ENCODE measurements around the gene GRIN2C. TPM values are rescaled to one million over a fixed set of nuclear protein-coding genes. Genes with fewer than 3 reads are reported as not detected.
A peak's percentile ranks its signal among the peaks of the same experiment; 100 is the strongest.

The GRIN2C gene
- total and polyA plus RNA-seq, 9 of the 15 experiments (the other 6 are each of a cell fraction or from before 2014, with no cell fraction given), result under 0.01 to 0.33 (median 0.10) TPM; not detected in 2

- peak; percentile 68 for ATAC-seq
- POLR2A ChIA-PET, result interaction anchor here (0.5 to 8.0 kb wide), 13 partner anchors 8 to 125 kb away, joined by 3 to 62 read pairs (median 4); partner anchors contain the start of genes CDR2L and FDXR
- H3K9ac ChIP-seq (ENCODE audit: insufficient read depth in 1 of 2, low read depth in 2 of 2, low read length in 2 of 2), result no peak overlapping the region; a peak in 1 of 4 replicates
- TF ChIP-seq REST (IDR thresholded peaks at IDR 0.05; ENCODE audit: borderline replicate concordance) (peak; percentile 22; the same call in 1 of the 2 replicates), REST (CRISPR knock-in tag; IDR thresholded peaks at IDR 0.05; ENCODE audit: low read depth) (no peak), RBM22 (IDR thresholded peaks at IDR 0.05; ENCODE audit: low read depth, low read length, poor library complexity, severe bottlenecking) (no peak), NR2C1 (IDR thresholded peaks at IDR 0.05) (peak; percentile 69), NR2C1 (tag; IDR thresholded peaks at IDR 0.05) (peak; percentile 72), POLR2G (IDR thresholded peaks at IDR 0.05; ENCODE audit: low read depth, low read length) (peak; percentile 58), JUND (IDR thresholded peaks at IDR 0.05; ENCODE audit: borderline replicate concordance, low read depth, low read length) (no peak), JUND (tag; IDR thresholded peaks at IDR 0.05; ENCODE audit: borderline replicate concordance, low read depth, low read length) (no peak), NR2C2 (CRISPR knock-in tag; IDR thresholded peaks at IDR 0.05) (peak; percentile 59; the same call in 1 of the 2 replicates), NR2C2 (tag; IDR thresholded peaks at IDR 0.05) (peak; percentile 61; the same call in 1 of the 2 replicates), RBFOX2 (IDR thresholded peaks at IDR 0.05; ENCODE audit: low read depth, low read length) (peak; percentile 62)
- TF ChIP-seq, protein P1, sequence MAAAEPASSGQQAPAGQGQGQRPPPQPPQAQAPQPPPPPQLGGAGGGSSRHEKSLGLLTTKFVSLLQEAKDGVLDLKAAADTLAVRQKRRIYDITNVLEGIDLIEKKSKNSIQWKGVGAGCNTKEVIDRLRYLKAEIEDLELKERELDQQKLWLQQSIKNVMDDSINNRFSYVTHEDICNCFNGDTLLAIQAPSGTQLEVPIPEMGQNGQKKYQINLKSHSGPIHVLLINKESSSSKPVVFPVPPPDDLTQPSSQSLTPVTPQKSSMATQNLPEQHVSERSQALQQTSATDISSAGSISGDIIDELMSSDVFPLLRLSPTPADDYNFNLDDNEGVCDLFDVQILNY (CRISPR knock-in tag; IDR thresholded peaks at IDR 0.05), result no peak
Observed at GRCh38 chr17:74862108-74862901, 2.6 kb upstream of the GRIN2C start.

More at GRCh38 chr17:74862108-74862901, 2.6 kb upstream of the GRIN2C start:
- Histone ChIP-seq H3K9me3 (replicated peaks; ENCODE audit: control insufficient read depth, insufficient read depth, low read depth, low read length) (no peaks in the 10 kb centered on the region), H4K20me1 (replicated peaks; ENCODE audit: control insufficient read depth, insufficient read depth, low read length) (no peaks in the 10 kb centered on the region), H3K4me1 (replicated peaks in 1 of 2; ENCODE audit: control insufficient read depth in 2 of 2, insufficient read depth in 2 of 2, low read length in 2 of 2) (peaks cover 17 to 71% of the 10 kb centered on the region in 2 experiments), H3K9me1 (ENCODE audit: control insufficient read depth, insufficient read depth, low read length) (no peaks in the 10 kb centered on the region), H3K4me2 (ENCODE audit: insufficient read depth, low read length) (no peak overlapping the region), H3K27me3 (ENCODE audit: control insufficient read depth in 2 of 2, insufficient read depth in 2 of 2, low read length in 2 of 2) (peaks cover 0 to 8% of the 10 kb centered on the region in 2 experiments; a peak in 1 of 5 replicates), H3K36me3 (ENCODE audit: control insufficient read depth, insufficient read depth, low read length) (peaks cover 46% of the 10 kb centered on the region; the same call in 2 of the 3 replicates), H3K27ac (ENCODE audit: extremely low read depth, low read depth, low read length) (no peak overlapping the region), H3K4me3 (no peak overlapping the region), H2AFZ (ENCODE audit: low read depth, low read length) (no peak overlapping the region), H3K79me2 (ENCODE audit: control insufficient read depth, insufficient read depth, low read length) (peaks cover 4% of the 10 kb centered on the region; the same call in 1 of the 3 replicates)
- CTCF ChIA-PET (ENCODE audit: low intra/inter-chr PET ratio), result interaction anchor here (0.6 to 2.6 kb wide), 3 partner anchors 71 to 496 kb away, joined by 3 to 18 read pairs (median 7); no protein-coding TSS in a partner anchor
- BruUV-seq (replicated peaks), result TSS peak; percentile 51
- peak; percentile 65 to 68 (median 65) for DNase-seq (ENCODE audit: extremely low read depth in 1 of 4, low spot score in 3 of 4)
- FAIRE-seq, result peak; percentile 15
- intact Hi-C loops (cut with micrococcal nuclease) (no loop called here), in situ Hi-C loops (cut with MboI) (no loop called here)
- WGBS (ENCODE audit: insufficient coverage, low coverage, missing lambda C conversion rate), result 63% methylated on average over 19 of the region's 25 CpGs

Measured in K562 (cell line).